ENCODE data around the gene POT1. TPM values are rescaled to one million over a fixed set of nuclear protein-coding genes. Genes with fewer than 3 reads are reported as not detected.

The POT1 gene
- total and polyA plus RNA-seq, 2 of the 13 experiments (the other 11 are each of a cell fraction or from before 2014, with no cell fraction given): 21.7 to 23.4 TPM

DNA sequence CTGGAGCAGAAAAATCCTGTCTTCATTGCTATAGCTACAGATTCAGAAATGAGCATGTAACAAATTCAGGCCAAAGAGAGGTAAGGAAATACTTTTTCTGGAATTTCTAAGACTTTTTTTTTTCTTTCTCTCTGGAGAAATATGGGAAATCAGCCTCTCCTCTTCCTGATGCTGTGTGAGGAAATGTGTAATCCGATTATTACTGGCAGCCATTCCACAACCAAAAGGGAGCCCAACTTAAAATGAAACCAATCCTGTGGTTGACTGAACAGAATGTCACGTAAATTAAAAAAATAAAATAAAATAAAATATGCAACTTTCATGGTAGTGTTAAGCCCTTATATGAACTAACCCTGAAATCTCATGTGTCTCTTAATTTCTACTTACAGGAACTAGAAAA lies 10.7 kb upstream of the POT1 start:
- in situ Hi-C loops (cut with HindIII; ENCODE audit: extremely low pct_ligation_motif_present, low pct_unique_long_range_greater_than_20kb): no loop called here
- Histone ChIP-seq H3K9me3 (ENCODE audit: low read length) (no peaks in the 10 kb centered on the region), H3K4me3 (replicated peaks in 1 of 3; ENCODE audit: insufficient read depth in 1 of 3, low read depth in 2 of 3, low read length in 3 of 3) (no peak overlapping the region), H3K79me2 (ENCODE audit: insufficient read depth, low read length) (no peaks in the 10 kb centered on the region), H3K27me3 (ENCODE audit: control insufficient read depth in 1 of 2, insufficient read depth in 2 of 2, low read length in 2 of 2) (no peaks in the 10 kb centered on the region), H4K20me1 (ENCODE audit: insufficient read depth, low read length) (no peaks in the 10 kb centered on the region), H2AFZ (ENCODE audit: low read length) (no peak overlapping the region), H3K27ac (ENCODE audit: extremely low read length, insufficient read depth, low read length) (no peak overlapping the region), H3K4me2 (ENCODE audit: low read depth, low read length) (no peak overlapping the region), H3K4me1 (ENCODE audit: insufficient read depth, low read length) (no peaks in the 10 kb centered on the region), H3K36me3 (replicated peaks in 1 of 2; ENCODE audit: control insufficient read depth in 1 of 2, insufficient read depth in 2 of 2, low read length in 2 of 2) (no peaks in the 10 kb centered on the region), H3K9ac (ENCODE audit: insufficient read depth, low read depth, low read length) (no peak overlapping the region)
- FAIRE-seq (no peak), ATAC-seq (no peak), DNase-seq (ENCODE audit: low spot score) (no peak)
- CTCF ChIA-PET (ENCODE audit: low intra/inter-chr PET ratio, low total read pairs): no interaction called here
- intact Hi-C loops (cut with micrococcal nuclease; ENCODE audit: unreplicated experiment): no loop called here
- TF ChIP-seq MED8 (CRISPR knock-in tag; IDR thresholded peaks at IDR 0.05; ENCODE audit: insufficient replicate concordance) (no peak), STAG1 (CRISPR knock-in tag; IDR thresholded peaks at IDR 0.05) (no peak), ZMYM4 (CRISPR knock-in tag; IDR thresholded peaks at IDR 0.05) (no peak), ZNF766 (CRISPR knock-in tag; IDR thresholded peaks at IDR 0.05; ENCODE audit: borderline replicate concordance) (no peak), NFATC3 (CRISPR knock-in tag; IDR thresholded peaks at IDR 0.05) (no peak), ZNF34 (CRISPR knock-in tag; IDR thresholded peaks at IDR 0.05; ENCODE audit: borderline replicate concordance) (no peak), KLF13 (CRISPR knock-in tag; IDR thresholded peaks at IDR 0.05) (no peak), NRL (CRISPR knock-in tag; IDR thresholded peaks at IDR 0.05; ENCODE audit: borderline replicate concordance) (no peak), NR2F6 (IDR thresholded peaks at IDR 0.05) (no peak), NR2F6 (CRISPR knock-in tag; IDR thresholded peaks at IDR 0.05) (no peak)
- TF ChIP-seq, protein P1, sequence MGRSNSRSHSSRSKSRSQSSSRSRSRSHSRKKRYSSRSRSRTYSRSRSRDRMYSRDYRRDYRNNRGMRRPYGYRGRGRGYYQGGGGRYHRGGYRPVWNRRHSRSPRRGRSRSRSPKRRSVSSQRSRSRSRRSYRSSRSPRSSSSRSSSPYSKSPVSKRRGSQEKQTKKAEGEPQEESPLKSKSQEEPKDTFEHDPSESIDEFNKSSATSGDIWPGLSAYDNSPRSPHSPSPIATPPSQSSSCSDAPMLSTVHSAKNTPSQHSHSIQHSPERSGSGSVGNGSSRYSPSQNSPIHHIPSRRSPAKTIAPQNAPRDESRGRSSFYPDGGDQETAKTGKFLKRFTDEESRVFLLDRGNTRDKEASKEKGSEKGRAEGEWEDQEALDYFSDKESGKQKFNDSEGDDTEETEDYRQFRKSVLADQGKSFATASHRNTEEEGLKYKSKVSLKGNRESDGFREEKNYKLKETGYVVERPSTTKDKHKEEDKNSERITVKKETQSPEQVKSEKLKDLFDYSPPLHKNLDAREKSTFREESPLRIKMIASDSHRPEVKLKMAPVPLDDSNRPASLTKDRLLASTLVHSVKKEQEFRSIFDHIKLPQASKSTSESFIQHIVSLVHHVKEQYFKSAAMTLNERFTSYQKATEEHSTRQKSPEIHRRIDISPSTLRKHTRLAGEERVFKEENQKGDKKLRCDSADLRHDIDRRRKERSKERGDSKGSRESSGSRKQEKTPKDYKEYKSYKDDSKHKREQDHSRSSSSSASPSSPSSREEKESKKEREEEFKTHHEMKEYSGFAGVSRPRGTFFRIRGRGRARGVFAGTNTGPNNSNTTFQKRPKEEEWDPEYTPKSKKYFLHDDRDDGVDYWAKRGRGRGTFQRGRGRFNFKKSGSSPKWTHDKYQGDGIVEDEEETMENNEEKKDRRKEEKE (IDR thresholded peaks at IDR 0.05): no peak
- 16% methylated on average over 2 of the region's 2 CpGs for WGBS (ENCODE audit: low lambda C conversion rate)
- no TSS peak for BruUV-seq (replicated peaks)
- POLR2A ChIA-PET: no interaction called here

Measured in HepG2 (cell line).